Heart left ventricle (tissue), 13 donors: Measurements from ENCODE around the gene CDH5.

Source experiments
- POLR2A ChIP-seq, 2 donors: fragments of 450-650 bp; IDR thresholded peaks; one replicate each; pipeline ENCODE4 v1.6.1; 2017; ENCODE audit warnings: antibody characterized with exemption in 2 of 2, mild to moderate bottlenecking in 2 of 2, moderate library complexity in 2 of 2
- TF ChIP-seq, protein P1 (sequence below), 12 donors: fragments of 200-600 bp; sonication (generic) in 4 of 12; IDR thresholded peaks; one replicate each; pipeline versions ENCODE4 v1.5.0 to v1.8.0; 2018 to 2022; ENCODE audit warnings: antibody characterized with exemption in 12 of 12, mild to moderate bottlenecking in 5 of 12
- donor health status: ischemic (EF 13 %, LVEDD 7.1; RV severe dilation, severe dysfunction).
- donor health status: DM: no; HTN: yes; CAD: no.
- donor health status: DM: no; HTN: no; CAD: no.
- donor health status: ischemic (EF 25% LVEDD 6.9; RV normal size, moderate dysfunction).
- donor health status: ischemic (EF 25% LVEDD 5.7; RV mildly dilated, moderate dysfunction).
- donor health status: ischemic (EF 35%, LVEDD 5.7; RV mildly dilated, moderate dysfunction).
- donor health status: nonischemic (EF 11% LVEDD 7.7; RV severe dilation, severe dysfunction).
- donor health status: DM: yes; HTN: yes; CAD: no.
- donor health status: PGD.
- donor health status: ischemic (EF 29% LVEDD 5.4; RV normal size, mild dysfunction).
- donor health status: nonischemic (EF 23%, LVEDD 6.1; RV moderate dilation, normal function).

DNA sequence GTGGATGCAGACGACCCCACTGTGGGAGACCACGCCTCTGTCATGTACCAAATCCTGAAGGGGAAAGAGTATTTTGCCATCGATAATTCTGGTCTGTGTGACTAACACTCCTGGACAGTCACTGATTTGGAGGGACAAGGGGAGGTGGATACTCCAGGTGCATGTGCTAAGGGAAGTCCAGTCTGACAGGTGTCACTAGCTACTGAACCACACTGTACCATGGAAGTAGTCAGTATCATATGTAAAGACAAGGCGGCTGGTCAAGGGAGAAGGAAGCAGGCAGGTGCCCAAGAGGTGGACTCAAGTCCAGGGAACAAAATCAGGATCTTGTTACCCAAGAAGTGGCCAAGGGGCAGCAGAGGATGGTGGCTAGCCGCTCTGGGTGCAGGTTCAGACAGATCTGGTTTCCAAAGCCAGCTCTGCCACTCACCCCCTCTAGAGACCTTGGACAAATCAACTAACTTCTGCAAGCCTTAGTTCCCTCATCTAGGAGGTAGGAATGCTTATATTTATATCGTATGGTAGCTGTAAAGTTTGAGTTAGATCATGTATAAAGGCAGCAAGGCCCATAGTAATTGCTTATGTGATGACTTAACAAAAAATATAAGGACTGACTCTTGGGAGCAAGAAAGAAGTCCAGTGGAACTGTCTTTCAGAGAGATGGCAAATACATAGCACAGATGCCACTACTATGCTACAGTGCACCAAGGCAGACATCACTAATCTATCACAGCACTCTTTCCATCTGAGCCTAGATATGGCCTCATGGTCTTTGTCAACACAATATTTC is 22.1 kb downstream of the CDH5 start:
- TF ChIP-seq, protein P1, sequence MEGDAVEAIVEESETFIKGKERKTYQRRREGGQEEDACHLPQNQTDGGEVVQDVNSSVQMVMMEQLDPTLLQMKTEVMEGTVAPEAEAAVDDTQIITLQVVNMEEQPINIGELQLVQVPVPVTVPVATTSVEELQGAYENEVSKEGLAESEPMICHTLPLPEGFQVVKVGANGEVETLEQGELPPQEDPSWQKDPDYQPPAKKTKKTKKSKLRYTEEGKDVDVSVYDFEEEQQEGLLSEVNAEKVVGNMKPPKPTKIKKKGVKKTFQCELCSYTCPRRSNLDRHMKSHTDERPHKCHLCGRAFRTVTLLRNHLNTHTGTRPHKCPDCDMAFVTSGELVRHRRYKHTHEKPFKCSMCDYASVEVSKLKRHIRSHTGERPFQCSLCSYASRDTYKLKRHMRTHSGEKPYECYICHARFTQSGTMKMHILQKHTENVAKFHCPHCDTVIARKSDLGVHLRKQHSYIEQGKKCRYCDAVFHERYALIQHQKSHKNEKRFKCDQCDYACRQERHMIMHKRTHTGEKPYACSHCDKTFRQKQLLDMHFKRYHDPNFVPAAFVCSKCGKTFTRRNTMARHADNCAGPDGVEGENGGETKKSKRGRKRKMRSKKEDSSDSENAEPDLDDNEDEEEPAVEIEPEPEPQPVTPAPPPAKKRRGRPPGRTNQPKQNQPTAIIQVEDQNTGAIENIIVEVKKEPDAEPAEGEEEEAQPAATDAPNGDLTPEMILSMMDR (IDR thresholded peaks at IDR 0.05): no peak
- TF ChIP-seq POLR2A (IDR thresholded peaks at IDR 0.05): no peak
